Measurements from ENCODE around the gene EIF2B2.

DNA sequence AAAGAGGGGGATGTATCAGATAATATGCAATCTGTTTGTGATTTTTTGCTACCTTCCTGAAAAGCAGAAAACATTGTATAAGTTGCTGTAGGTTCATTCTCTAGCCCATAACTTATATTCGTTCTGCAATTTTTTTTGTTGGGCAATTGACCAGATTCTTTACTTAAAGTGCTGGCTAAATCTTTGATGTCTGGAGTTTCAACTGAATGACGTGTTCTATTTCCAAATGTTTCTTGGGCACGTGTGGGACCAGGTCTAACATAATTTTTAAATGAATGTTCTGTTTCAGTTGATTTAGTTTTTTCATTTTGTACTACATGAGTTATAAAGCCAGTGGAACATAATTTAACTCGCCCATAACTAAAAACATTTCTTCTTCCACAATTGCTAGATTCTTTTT, 44.8 kb downstream of the EIF2B2 start:
- TF ChIP-seq EZH2phosphoT487 (IDR thresholded peaks at IDR 0.05; ENCODE audit: borderline replicate concordance): no peak
- TF ChIP-seq, protein P1, sequence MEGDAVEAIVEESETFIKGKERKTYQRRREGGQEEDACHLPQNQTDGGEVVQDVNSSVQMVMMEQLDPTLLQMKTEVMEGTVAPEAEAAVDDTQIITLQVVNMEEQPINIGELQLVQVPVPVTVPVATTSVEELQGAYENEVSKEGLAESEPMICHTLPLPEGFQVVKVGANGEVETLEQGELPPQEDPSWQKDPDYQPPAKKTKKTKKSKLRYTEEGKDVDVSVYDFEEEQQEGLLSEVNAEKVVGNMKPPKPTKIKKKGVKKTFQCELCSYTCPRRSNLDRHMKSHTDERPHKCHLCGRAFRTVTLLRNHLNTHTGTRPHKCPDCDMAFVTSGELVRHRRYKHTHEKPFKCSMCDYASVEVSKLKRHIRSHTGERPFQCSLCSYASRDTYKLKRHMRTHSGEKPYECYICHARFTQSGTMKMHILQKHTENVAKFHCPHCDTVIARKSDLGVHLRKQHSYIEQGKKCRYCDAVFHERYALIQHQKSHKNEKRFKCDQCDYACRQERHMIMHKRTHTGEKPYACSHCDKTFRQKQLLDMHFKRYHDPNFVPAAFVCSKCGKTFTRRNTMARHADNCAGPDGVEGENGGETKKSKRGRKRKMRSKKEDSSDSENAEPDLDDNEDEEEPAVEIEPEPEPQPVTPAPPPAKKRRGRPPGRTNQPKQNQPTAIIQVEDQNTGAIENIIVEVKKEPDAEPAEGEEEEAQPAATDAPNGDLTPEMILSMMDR (conservative IDR thresholded peaks at IDR 0.05; ENCODE audit: low read length): no peak
